LHCN-M2 (cell line): ENCODE measurements around the gene CASZ1. TPM values are rescaled to one million over a fixed set of nuclear protein-coding genes. Genes with fewer than 3 reads are reported as not detected.

ENCODE experiments used
- DNase-seq: peaks from one replicate; pipeline ENCODE4 v3.0.0-alpha.2; 2012; ENCODE audit warnings: low read depth
- total RNA-seq: library from RNA; depleted of rRNA; stranded (reverse); fragments of >200 nt; gene quantifications from 2 replicates; pipeline ENCODE4 v1.2.3, GENCODE V29; 2014

The CASZ1 gene
- total RNA-seq, 1 experiment from 2014 or later: 0.11 TPM

DNA sequence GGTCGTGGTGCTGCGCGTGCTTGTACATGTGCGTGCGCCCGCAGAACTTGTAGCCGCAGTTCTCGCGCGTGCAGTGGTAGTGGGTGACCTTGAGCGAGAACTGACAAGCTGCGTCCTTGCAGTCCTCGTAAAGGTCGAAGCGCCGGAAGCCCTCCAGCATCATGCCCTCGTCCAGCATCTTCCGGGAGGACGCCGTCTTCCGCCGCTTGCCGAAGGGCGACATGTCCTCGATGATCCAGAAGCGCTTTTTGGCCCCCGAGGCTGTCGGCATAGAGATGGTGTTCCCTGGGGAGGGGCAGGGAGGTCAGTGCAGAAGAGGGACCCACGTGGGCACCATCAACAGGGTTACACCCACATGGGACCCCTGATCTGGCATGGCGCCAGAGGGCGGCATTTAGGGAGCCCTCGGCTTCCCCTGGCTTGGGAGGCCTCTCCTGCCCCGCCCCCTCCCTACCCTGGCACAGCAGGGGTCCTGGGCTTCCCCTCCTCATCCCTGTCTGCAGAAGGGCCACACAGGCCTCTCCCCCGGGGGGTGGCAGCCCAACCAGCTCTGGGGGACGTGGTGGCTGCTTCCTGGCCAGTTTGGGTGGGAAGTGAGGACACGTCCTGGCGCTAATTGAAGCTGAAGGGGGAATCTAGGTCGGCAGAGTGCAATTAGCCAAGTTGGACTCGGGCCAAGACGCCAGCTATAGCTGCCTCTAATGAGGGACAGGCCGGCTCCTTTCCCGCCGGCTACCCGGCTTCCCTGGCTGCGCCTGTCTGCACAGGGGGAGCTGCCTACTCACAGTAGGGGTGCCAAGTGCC, 156.5 kb downstream of the CASZ1 start:
- no peak for DNase-seq

DNA sequence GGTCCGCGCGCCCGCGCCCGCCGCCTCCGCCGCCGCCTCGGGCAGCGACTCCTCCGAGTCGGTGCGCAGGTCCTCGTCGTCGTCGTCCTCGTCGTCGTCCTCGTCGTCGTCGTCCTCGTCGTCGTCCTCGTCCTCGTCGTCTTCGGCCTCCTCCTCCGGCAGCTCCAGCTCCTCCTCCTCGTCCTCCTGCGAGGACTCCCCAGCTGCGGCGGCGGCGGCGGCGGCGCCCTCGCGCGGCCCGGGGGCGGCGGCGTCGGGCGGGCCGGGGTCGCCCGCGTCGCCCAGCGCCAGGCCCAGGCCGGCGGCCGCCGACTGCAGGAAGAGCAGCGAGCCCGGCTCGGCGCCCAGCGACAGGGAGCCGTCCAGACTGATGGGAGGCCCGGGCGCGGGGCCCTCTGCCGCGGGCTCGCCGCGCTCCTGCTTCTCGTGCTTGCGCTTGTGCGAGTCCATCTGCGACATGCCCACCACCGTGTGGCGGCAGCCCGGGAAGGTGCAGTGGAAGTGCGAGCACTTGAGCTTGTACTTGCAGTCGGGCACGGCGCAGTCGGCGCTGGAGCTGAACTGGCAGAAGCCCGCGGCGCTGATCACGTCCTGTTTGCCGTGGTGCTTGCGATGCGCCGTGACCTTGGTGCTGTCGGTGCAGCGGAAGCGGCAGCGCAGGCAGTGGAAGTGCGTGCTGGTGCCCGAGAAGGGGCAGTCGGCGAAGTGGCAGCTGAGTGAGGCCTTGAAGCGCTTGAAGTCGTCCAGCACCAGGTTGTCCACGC, 157.3 kb downstream of the CASZ1 start:
- no peak for DNase-seq

DNA sequence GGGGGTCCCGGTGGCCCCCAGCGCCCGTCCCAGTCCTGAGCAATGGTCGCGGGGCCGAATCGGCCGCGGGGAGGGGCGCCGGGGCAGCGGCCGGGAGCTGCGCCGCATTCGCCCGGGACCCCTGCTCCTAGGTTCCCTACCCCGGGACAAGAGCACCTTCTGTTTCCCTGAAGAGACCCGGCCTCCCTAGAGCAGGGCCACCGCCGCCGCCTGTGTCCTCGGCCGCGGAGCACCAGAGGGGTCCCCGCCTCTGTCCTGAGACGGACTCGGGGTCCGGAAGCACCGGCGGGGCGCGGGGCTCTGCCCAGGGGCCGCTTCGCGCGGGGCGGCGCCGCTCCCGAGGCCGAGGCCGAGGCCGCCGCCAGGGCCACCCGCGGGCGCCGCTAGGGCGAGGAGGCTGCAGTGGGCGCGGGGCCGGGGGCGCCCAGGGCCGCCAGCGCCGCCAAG, 157.9 kb downstream of the CASZ1 start:
- DNase-seq: no peak

DNA sequence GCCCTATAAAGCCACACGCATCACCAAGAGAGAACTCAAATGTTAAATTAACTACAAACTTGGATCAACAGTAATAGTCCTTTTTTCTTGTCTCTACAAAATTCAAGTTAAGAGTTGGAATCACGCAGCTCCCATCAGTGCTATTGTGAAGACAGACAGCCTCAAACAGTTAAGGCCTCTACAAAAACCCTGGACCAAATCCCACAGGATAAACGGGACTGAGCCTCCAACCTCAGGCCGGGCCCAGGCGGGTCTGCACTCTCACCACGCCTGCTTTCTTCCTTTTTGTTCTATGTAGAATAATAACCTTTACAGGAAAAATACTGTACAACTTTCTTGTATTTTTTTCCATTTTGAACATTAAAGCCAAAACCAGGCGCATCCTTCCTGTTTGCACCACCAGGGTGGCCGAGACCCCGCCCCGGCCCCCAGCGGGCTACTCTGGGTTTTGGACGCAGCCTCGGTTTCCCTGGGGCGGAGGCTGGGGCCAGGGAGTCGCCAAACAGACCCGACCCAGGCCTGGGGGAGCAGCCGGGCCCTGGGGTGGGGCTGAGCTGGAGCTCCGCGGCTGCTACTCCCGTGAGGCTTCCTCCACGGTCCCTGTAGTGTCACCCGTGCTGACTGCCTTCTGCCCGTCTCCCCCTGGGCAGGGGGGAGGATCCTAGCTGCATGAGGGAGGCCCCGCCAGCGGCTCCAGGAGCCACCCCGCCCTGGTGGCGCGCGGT, 158.4 kb downstream of the CASZ1 start:
- no peak for DNase-seq

DNA sequence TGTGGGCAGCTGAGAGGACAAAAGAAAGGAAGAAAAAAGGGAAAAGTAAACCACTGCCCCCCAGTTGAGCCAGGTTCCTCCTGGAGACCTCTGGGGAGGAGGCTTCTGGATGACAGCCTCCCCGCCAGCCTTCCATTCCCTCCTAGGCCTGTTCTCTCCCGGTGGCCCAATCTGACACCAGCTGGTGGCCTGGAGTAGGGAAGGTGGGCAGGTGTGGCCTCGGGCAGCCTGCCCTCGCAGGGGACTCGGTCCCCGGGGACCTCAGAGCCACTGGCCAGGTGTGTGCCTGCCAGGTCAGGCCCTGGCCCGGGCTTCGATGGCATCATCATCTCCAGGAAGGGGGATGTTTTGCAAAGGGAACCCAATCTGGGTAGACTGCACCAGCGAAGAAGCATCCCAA, 159.0 kb downstream of the CASZ1 start:
- DNase-seq: no peak

DNA sequence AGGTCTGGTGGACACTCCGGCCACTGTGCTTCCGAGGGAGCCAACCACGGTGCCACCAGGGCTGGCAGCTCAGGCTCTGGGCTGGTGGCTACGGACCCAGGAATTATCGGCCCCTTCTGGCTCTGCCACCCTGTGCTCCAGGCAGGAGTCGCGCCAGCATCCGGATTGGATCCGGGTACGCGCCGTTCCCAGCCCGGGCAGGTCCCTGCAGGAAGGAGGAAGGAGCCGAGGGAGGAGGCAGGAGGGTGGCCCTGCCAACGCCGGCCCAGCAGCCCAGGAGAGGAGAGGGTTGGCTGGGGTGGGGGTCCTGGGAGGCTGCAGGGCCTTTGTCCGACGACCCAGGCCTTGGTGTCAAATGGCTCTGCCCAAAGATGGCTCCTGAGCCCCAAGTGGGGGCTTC, 160.5 kb downstream of the CASZ1 start:
- DNase-seq: no peak

DNA sequence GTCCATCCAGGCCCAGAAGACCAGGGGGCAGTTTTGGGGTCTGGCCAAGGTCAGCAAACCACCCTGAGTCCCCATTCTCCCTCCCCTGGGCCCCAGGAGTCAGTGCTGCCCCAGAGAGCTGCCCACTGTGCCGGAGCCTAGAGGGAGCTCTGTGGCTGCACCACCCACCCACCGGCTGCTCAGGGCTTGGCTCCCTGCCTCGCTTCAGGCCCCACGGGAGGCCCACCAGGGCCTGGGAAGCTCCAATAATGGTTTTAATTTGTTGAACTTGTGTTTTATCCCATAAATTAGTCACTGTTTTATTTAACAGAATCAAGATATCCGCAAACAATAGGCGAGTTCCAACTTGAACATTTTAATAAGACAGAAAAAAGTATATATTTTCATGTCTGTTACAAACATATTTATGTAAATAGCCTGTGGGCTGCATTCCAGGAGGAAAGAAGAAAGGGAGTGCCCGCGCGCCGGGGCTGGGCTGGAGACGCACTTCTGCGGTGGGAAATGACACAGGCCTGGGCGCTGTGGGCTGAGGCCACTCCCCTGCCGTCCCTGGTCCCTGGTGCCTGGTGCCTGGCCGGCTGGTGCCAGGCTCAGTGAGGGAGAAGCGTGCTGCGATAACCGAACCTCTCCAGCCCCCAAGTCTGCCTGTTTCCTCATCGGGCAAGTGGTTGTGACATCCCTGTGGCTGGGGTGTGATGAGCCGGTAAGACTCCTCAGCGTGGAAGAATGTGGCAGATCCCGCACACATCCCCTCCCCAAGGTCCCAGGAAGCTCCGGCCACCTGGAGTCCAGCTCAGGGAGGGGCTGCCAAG, 161.2 kb downstream of the CASZ1 start:
- peak; percentile 41 for DNase-seq

DNA sequence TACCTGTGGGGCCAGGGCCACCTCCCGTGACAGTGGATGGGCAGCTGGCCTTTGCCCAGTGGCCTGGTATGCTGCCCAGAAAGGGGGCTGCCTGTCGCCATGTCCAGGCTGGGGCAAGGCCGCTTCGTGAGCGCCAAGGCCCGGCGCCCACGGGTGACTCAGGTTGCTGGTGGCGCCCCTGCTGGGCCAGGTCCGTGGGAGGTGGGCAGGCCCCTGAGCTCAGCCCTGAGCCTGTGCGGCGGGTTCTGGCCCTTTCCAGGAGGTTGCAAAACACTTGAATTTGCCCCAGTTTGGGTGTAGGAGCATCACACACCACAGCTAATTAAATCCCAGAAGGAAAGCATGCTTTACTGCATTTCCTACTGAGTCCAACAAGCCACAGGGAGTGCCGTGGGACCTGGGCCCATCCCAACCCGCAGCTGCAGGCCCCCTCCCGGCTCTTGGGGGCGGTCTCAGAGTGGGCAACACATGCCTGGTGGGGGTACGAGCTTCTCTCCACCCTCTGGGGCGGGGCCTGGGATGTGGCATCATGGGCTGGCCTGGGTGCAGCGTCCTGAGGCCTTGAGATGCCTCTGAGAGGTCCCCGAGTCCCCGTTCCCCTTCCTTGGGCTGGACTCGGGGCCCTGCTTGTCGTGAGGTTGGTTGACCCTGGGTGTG, 161.9 kb downstream of the CASZ1 start:
- DNase-seq: peak; percentile 35

DNA sequence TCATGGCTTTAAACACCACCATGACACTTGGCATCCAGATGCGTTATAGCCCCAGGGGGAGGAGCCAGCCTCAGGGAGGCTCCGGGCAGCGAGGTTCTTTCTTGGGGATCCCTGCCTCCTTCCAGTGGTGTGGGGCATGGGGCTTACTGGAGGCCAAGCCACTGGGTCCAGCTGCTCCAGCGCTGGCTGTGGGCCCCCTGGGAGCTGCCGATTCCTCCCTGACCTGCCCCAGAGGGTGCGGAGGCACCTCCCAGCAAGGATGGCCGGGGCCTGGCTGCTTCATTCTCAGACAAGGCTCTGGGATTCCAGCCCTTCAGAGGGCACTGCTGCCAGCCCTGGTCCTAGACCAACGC, 162.4 kb downstream of the CASZ1 start:
- DNase-seq: no peak

DNA sequence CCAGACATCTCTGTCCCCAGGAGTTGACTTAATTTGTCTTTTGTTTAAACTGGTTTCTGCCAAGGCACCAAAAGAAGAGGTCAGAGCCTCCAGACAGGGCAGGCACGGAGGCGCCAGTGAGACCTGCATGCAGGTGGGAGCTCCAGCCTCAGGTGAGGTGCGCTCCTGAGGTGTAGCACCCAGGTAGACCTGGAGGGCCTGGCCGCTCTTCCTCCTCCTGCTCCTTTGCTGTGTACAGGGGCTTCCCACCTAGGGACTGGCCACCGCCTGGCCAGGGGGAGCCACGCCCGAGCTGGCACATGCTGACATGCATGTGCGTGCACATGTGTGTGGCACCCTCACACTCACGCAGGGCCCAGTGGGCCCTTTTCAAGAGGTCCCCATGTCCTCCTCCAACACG, 163.0 kb downstream of the CASZ1 start:
- no peak for DNase-seq

DNA sequence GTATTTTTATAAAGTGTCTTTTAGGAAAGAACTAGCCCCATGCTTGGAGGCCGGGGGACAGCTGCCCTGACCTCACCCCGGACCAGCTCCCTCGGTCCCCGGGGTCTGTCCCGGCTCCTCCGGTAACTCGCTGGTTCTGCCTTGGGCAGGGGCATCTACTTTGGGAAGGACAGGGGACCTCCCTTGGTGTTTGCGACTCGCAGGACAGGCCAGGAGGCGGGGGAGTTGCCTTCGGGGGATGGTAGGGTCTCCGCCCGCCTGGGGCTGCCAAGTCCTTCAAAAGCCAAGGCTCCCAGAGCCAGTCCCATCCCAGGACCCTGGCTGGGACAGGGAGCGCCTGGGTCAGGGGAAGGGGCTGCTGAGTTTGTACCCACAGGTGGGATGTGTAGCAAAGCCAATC, 163.8 kb downstream of the CASZ1 start:
- DNase-seq: no peak

DNA sequence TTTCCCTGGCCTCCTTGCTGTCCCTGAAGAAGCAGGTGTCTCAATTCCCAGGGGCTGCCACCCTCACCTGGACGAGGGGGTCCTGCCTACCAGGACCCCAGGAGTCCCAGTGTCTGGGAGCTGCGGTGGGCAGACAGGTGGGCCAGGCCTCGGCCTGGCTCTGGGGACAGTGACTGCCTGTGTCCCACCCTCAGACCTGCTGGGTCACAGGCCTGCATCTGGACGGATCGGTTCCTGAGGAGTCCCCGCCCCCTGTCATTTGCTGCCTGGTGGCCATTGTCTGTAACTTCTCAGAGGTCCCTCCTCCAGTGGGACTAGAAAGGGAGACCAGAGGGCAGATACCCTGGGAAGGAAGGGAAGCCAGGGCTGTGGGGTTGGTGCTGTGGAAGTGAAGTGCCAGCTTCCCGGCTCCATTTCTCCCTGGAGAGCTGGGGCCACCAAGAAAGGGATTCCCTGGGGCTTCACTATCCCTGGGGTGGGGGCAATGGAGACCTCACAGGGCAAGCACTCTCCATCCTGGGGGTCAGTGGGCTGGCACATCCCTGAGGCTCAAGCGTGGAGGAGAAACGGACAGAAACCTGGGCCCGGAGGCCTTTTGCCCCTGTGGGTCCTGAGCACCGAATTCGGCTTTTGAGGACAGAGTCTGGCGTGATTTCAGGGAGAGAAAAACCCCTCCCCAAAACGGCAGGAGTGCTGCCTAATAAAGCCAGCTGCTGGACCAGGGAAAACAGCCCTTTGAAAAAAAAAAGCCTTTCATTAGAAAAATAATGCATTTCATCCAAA, 164.4 kb downstream of the CASZ1 start:
- DNase-seq: no peak

DNA sequence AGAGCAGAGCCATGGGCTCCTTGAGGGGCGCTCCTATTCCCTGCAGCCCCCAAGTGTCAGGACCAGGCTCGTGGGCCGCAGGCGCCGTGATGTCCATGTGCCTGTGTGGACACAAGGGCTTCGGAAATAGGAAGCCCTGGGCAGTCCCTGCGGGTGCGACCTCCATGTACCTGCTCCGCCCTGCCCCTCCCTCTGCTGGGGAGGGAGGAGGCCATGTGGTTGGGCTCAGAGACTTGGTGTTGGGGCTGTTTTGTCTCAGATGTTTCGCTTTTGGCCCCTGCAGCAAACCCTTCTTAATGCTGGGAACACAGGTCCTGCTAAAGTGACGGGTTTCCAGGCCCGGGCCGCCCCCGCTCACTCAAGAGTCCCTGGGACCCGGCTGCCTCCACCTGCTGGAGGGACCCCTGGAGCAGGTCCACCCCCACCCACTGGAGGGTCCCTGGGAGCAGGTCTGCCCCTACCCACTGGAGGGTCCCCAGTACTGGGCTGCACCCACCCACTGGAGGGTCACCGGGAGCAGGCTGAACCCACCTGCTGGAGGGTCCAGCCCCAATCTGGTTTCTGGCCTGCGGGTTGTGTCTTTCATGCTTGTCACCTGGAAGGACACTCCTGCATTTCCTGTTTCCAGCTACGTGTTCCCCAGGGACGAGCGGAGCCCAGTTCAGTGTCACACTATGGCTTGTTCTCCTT, 165.2 kb downstream of the CASZ1 start:
- DNase-seq: no peak

DNA sequence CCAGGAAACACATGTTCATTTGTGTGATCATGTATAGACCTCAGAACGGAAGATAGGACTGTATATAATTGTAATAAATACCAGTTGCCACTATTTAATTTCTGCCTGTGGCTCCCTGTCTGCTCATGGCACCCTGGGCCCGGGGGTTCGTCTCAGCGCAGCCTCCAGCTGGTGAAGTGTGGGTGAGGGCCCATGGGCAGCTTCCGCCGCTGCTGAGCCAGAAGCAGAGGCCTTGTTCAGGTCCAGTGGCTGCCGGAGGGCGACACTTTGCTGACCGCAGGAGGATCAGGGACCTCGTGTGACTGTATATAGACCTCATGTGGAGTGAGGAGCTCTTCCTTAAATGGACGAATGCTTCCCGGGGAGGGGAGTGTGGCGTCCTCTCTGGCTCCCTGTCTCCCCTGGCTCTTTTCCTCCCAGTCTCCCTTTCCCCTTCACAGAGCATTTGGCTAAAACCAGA, 165.8 kb downstream of the CASZ1 start:
- no peak for DNase-seq

DNA sequence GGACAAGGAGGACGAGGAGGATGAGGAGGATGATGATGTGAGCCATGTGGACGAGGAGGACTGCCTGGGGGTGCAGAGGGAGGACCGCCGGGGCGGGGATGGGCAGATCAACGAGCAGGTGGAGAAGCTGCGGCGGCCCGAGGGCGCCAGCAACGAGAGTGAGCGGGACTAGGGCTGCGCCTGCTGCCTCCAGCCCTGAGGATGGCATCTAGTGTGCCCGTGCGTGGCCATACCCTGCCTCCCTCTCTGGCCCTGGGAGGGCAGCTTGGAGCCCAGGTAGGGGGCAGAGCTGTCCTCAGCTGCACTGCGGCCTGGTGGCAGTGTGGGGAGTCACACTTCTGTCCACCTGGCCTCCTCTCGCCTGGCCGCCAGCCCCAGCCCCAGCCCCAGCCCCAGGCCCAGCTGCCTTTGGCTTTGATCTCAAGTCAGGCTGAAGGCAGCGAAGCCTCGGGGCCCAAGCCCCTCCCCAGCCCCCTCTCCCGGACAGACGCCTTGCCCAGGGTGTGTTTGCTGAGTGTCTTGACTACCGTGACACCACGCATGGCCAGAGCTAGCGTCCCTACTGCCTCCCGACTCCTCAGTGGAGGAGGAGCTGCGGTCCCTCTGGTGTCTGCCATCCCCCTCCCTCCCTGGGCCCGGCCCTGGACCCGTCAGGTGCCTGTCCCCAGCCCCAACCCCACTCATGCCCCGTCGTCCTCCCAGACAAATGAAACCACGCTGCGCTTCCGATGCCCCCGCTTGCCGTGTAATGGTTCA, 166.5 kb downstream of the CASZ1 start:
- DNase-seq: no peak

DNA sequence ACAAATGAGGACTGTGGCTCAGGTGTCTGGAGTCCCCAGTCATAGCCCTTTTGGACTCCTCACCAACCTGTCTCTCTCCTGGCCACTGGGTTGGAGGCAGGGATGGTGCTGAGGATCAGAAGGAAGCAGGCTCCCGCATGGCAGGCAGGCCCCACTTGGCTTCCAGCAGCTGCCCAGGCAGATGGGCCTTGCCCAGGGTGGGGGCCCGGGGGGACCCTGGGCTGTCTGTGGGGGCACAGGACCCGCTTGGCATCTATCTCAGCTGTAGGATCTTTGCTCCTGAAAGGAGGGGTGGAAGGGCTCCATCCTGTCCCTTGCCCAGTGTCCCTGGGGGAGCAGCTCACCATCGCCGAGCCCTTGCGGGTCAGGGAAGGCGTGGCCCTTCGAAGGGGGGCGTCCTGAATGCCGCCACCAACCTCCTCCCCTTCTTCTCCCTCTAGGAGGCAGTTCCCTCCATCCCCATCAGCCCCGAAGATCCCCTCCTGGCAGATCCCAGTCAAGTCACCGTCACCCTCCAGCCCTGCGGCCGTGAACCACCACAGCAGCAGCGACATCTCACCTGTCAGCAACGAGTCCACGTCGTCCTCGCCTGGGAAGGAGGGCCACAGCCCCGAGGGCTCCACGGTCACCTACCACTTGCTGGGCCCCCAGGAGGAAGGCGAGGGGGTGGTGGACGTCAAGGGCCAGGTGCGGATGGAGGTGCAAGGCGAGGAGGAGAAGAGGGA, 167.2 kb downstream of the CASZ1 start:
- DNase-seq: no peak

DNA sequence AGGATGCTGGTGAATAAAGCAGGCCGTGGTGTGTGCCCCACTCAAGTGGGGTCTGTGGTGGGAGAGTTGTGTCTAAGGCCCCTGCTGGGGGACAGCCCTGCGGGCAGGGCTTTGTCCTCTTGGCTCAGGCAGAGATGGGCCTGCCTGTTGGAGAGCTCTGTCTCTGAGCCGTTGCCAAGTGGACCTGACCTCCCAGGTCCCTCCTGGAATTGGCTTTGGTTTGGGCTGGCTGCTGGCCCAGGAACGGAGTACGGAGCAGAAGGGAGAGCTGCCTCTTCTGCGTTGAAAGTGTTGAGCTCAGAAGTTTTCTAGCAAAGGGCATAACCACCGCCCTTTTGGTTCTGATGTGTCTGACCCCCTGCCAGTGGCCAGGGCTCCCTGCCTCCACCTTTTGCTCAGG, 167.8 kb downstream of the CASZ1 start:
- DNase-seq: no peak

DNA sequence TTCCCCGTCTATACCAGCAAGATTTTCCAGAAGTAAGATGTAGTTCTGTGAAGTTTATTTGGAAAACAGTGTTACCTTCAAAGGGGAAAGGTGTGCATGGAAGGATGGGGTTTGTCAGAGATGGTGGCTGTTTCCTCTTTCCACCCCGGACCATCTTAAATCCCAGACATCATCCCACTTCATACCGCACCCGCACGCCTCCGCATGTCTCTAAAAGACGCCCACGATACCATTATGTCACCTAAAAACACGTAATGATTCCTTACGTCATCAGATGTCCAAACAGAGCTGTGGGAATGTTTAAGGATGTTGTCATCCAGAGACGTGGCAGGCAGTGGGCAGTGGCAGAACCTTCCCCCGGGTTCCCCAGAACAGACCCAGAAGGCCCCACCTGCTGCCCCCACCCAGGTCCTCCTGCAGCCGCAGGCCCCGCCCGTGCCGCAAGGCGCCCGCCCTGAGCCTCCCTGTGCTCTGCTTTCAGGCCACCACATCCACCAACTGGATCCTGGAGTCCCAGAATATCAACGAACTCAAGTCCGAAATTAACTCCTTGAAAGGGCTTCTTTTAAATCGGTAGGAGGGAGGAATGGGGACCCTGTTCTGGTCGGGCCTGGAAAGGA, 169.5 kb downstream of the CASZ1 start:
- no peak for DNase-seq
